ENCODE data around the gene KLHL10.

The KLHL10 gene

GRCh38 chr17:41896726-41897125 is 59.1 kb downstream of the KLHL10 start:
- no peak for DNase-seq
